Fibroblast of skin of right biceps (primary cell): ENCODE data around the gene INSR.

Source experiments
- DNase-seq: peaks from one replicate; pipeline ENCODE4 v3.0.0-alpha.2; 2013

The INSR gene

GRCh38 chr19:7126132-7126531, 168.1 kb downstream of the INSR start:
- DNase-seq = no peak

- DNase-seq = no peak
Measured at GRCh38 chr19:7125221-7125620, 169.0 kb downstream of the INSR start.

GRCh38 chr19:7124782-7125181, 169.4 kb downstream of the INSR start:
- DNase-seq = no peak

GRCh38 chr19:7122701-7123100, 171.5 kb downstream of the INSR start:
- no peak for DNase-seq

DNA sequence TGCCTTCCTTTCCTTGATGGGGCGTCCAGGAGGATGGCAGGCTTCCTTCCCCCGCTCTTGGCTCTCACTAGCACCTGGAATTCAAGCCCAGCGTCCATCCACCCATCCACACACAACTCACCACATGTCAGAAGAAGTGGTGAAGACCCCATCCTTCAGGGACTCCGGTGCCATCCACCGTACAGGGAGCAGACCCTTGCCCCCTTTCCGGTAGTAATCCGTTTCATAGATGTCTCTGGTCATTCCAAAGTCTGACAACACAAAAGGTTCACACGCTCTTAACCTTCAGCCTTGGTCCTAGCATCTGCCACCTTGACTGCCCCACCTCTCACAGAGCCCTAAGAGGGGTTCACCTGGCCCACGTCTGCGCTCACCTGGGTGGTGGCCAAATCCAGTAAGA, 173.7 kb downstream of the INSR start:
- no peak for DNase-seq

DNA sequence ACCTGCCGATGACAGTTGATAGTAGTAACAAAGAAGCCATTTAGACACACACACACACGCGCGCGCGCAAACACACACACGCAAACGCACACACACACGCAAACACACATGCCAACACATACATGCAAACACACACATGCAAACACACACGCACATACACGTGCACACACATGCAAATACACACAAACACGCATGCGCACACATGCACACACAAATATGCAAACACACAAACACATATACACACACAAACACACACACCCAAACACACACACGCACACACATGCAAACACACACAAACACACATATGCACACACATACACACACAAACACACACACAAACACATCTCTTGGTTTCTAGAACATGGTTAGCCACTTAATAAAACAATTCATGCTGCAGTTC, 174.6 kb downstream of the INSR start:
- no peak for DNase-seq

GRCh38 chr19:7117248-7117647, 177.0 kb downstream of the INSR start:
- no peak for DNase-seq

DNA sequence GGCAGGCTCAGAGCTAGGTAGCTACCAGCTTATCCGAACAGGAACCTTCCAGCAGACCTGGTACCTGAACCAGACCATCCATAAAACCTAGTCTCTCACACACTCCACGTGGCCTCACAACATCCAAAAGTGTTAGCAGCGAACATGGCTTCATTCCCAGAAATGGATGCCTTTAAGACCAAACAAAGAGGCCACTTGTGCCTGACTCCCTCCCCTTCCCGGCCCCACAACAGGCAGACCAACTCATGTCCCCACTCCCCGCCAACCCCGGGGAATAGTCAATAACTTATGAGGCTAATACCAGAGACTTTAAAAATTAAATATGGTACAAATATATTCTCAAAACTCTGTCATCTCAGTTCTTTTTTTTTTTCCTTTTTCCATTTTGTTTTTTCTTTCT, 178.5 kb downstream of the INSR start:
- no peak for DNase-seq

GRCh38 chr19:7113233-7113632, 181.0 kb downstream of the INSR start:
- no peak for DNase-seq

DNA sequence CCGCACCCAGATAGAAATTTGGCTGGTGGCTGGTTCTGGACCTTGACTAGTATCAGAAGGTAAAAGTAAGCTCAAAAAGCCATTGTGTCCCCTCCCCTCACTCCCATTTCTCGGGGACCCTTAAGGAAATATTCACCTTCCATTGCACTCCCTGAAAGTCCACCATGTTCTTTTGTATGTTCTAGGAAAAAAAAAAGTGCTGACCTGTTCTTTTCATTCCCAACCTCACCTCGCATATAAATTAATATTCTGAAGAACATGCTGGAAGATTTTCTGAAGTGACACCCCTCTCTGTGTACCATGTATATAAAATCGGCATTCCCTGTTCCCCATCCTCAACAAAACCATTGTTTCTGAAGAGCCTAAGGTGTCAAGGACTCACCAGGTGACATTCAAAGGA, 181.5 kb downstream of the INSR start:
- no peak for DNase-seq

- no peak for DNase-seq
Measured at GRCh38 chr19:7109678-7110289, 184.4 kb downstream of the INSR start.

GRCh38 chr19:7106711-7107657, 187.2 kb downstream of the INSR start:
- no peak for DNase-seq

DNA sequence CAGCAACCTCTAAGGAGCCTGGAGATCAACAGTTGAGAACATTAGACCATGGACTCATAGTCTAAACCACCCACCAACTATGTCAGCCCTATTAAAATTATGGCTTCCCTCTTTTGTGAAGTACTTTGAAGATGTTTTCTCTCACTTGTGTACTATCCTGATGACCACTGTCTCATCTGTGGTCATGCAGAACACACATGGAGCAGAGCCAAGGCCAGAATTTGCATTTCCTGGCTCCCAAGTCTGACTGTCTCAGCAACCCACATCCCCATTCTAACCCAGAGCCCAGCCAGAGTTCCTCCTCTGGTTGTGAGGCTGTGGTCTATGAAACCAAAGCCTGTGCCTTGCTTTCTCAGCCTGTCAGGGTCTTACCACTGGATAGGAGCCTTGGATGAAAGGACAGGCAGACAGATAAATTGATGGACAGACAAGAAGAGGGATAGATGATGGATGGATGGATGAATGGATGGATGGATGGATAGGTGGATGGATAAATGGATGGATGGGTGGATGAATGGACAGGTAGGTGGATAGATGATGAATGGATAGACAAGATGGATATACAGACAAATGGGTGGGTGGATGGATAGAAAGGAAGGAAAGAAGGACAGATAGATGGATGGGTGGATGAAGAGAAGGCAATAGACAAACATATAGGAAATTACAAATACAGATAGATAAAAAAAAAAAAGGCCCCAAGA, 189.3 kb downstream of the INSR start:
- no peak for DNase-seq

DNA sequence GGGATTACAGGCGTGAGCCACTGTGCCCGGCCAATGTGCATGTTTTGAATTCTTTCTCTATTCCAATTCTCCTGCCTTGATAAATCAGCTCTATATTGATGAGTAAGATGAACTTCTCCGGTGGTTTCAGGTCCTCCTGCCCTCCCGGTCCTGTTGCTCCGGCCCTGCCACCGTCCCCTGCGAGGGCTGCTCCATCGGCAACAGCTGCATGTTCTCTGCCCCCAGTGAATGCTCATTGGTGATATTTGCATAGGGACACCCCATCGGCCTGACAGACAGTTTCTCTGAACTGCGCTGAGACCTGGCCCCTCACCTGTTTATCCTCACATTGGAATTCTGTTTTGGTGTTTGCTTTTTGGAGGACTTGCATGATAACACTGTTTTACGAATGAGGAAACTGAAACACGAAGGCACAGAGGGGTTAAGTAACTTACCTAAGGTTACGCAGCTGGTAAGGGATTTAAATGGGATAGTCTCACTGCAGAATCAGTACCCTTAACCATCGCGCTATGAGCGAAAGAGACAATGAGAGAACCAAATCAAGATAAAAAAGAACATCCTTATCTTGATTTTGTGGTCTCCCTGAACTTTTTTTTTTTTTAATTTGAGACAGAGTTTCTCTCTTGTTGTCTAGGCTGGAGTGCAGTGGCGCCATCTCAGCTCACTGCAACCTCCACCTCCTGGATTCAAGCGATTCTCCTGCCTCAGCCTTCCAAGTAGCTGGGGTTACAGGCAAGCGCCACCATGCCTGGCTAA, 192.5 kb downstream of the INSR start:
- no peak for DNase-seq

- no peak for DNase-seq
Measured at GRCh38 chr19:7099597-7099921, 194.7 kb downstream of the INSR start.

GRCh38 chr19:7098701-7099596, 195.3 kb downstream of the INSR start:
- peak; percentile 90 for DNase-seq

DNA sequence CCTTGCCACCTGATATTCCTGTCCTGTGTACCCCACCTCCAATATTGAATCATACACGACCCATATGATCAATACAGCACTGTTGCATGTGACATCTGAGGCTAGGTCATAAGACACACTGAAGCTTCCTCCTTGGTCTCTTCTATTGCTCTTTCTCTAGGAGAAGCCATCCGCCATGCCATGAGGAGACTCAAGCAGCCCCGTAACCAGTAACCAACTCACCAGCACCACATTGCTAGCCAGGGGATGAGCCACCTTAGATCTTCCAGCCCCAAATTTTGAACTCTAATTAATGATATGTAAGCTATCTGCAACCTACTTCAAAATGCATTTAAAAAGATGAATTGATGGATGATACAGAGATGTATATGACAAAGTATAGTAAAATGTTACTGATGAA, 196.1 kb downstream of the INSR start:
- DNase-seq = no peak

GRCh38 chr19:7088999-7089398, 205.2 kb downstream of the INSR start:
- DNase-seq = no peak

DNA sequence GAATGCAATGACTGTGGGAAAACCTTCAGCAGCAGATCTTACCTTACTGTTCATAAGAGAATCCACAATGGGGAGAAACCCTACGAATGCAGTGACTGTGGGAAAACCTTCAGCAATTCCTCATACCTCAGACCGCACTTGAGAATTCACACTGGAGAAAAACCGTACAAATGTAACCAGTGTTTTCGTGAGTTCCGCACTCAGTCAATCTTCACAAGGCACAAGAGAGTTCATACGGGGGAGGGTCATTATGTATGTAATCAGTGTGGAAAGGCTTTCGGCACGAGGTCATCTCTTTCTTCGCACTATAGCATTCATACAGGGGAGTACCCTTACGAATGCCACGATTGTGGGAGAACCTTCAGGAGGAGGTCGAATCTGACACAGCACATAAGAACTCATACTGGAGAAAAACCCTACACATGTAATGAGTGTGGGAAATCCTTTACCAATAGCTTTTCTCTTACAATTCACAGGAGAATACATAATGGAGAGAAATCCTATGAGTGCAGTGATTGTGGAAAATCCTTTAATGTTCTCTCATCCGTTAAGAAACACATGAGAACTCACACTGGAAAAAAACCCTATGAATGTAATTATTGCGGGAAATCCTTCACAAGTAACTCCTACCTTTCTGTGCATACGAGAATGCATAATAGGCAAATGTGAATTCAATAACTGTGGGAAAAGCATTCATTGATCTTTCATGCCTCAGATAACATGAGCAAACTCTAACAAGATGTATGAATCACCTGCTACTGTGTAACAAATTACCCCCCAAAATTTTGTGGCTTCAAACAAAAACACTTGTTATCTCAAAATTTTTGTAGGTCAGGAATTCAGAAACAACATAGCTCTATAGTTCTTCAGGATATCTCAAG, 210.9 kb downstream of the INSR start:
- DNase-seq = peak; percentile 39

- DNase-seq = no peak
Measured at GRCh38 chr19:7078008-7078407, 216.2 kb downstream of the INSR start.

DNA sequence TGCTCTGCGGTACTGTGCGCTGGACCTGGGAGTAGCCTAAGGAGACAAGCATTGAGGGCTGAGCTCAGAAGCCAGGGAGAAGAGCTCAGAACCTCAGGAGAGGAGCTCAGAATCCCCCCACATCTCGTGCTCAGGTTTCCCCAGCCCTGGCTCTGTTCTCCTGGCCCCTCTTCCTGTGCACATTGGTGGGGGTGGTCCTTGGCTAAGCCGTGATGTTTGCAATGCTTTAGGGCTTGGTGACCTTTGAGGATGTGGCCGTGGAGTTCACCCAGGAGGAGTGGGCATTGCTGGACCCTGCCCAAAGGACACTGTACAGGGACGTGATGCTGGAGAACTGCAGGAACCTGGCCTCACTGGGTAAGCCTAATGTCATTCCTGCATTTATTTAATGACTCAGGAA, 218.1 kb downstream of the INSR start:
- DNase-seq = no peak
